H1 (cell line): ENCODE measurements around the gene RAD51B. TPM values are rescaled to one million over a fixed set of nuclear protein-coding genes. Genes with fewer than 3 reads are reported as not detected.

Experiments used
- BCL11A ChIP-seq, 2 experiments: IDR thresholded peaks; one replicate each; pipeline ENCODE4 v1.6.1; 2011; ENCODE audit warnings: low read depth in 2 of 2, low read length in 2 of 2, mild to moderate bottlenecking in 2 of 2
- CEBPB ChIP-seq: IDR thresholded peaks from 2 replicates; pipeline ENCODE4 v1.6.1; 2012; ENCODE audit warnings: low read depth, low read length
- CTCF ChIP-seq, 3 experiments: IDR thresholded peaks; 1 replicate in 2 of 3; 2 replicates in 1 of 3; pipeline versions ENCODE4 v1.5.1 to v1.6.1; 2011; ENCODE audit warnings: low read length in 3 of 3, mild to moderate bottlenecking in 3 of 3, inconsistent platforms in 2 of 3, low read depth in 1 of 3, moderate library complexity in 1 of 3; ENCODE audit not compliant: insufficient read depth in 1 of 3; ENCODE audit errors: control extremely low read depth in 1 of 3
- EZH2 ChIP-seq: fragments of 200-600 bp; sonication (generic); IDR thresholded peaks from 2 replicates; pipeline ENCODE4 v1.7.1; 2012; ENCODE audit warnings: low read depth, mild to moderate bottlenecking, moderate library complexity, low read length, inconsistent platforms; ENCODE audit not compliant: severe bottlenecking
- JUND ChIP-seq: IDR thresholded peaks from 2 replicates; pipeline ENCODE4 v1.6.1; 2011; ENCODE audit warnings: mild to moderate bottlenecking, improper control_type of control experiment, low read length
- RXRA ChIP-seq: IDR thresholded peaks from 2 replicates; pipeline ENCODE4 v1.6.1; 2011; ENCODE audit warnings: low read depth, mild to moderate bottlenecking, low read length, moderate library complexity; ENCODE audit not compliant: insufficient read depth
- SRF ChIP-seq: IDR thresholded peaks from 2 replicates; pipeline ENCODE4 v1.6.1; 2011; ENCODE audit warnings: mild to moderate bottlenecking, low read depth, low read length, moderate library complexity
- TCF12 ChIP-seq: IDR thresholded peaks from 2 replicates; pipeline ENCODE4 v1.6.1; 2011; ENCODE audit warnings: low read depth, mild to moderate bottlenecking, low read length
- polyA plus RNA-seq, 7 experiments: library from polyadenylated mRNA; depleted of rRNA in 3 of 7; stranded (reverse) in 5 of 7; unstranded in 2 of 7; fragments of >200 nt in 5 of 7; fragments of 200-250 nt in 2 of 7; gene quantifications; 1 replicate in 5 of 7; 2 replicates in 1 of 7; 4 replicates in 1 of 7; pipeline versions ENCODE4 v1.2.1 to v1.2.3, GENCODE V29; 2011 to 2013; ENCODE audit warnings: missing spikeins in 2 of 7, mixed read lengths in 2 of 7
- total RNA-seq: library from RNA; stranded (reverse); fragmentation: NEBNext Ultra II Directional; extraction: Animal tissue kit (Norgen Biotek cat#: 25700); gene quantifications from 2 replicates; pipeline ENCODE4 v1.2.1, GENCODE V29; 2021

RAD51B gene
- total and polyA plus RNA-seq, 2 of the 8 experiments (the other 6 are each of a cell fraction or from before 2014, with no cell fraction given): 3.9 to 14.9 TPM

GRCh38 chr14:68625366-68626090 lies 805.9 kb downstream of the RAD51B start (continued):
- TF ChIP-seq EZH2 (no peak), BCL11A (IDR thresholded peaks at IDR 0.05; ENCODE audit: low read depth in 2 of 2, low read length in 2 of 2) (no peak), RXRA (no peak), JUND (no peak), SRF (no peak), CTCF (IDR thresholded peaks at IDR 0.05; ENCODE audit: control extremely low read depth in 1 of 3, insufficient read depth in 1 of 3, low read depth in 1 of 3, low read length in 3 of 3) (no peak), TCF12 (no peak), CEBPB (no peak)
